Nephron (organoid): ENCODE results near the gene KRT36.

Experiments
- H3K27ac Mint-ChIP-seq, 3 experiments: 2 replicates each; pipeline ENCODE4 v1.8.0; 2020; ENCODE audit warnings: mixed read lengths in 3 of 3, mild to moderate bottlenecking in 2 of 3, moderate library complexity in 1 of 3
- H3K27me3 Mint-ChIP-seq: 2 replicates; pipeline ENCODE4 v1.8.0; 2021; ENCODE audit warnings: low read depth, mild to moderate bottlenecking, moderate library complexity, mixed read lengths
- H3K36me3 Mint-ChIP-seq: 2 replicates; pipeline ENCODE4 v1.8.0; 2020; ENCODE audit warnings: low read depth, mixed read lengths
- H3K4me1 Mint-ChIP-seq: 2 replicates; pipeline ENCODE4 v1.8.0; 2020; ENCODE audit warnings: mixed read lengths
- H3K4me3 Mint-ChIP-seq, 3 experiments: 2 replicates each; pipeline ENCODE4 v1.8.0; 2020; ENCODE audit warnings: mild to moderate bottlenecking in 3 of 3, mixed read lengths in 3 of 3, moderate library complexity in 2 of 3
- H3K9me3 Mint-ChIP-seq: 2 replicates; pipeline ENCODE4 v1.8.0; 2020; ENCODE audit warnings: mixed read lengths
- CTCF ChIP-seq, 3 experiments: fragments of 200-600 bp; sonication (generic); IDR thresholded peaks; one replicate each; pipeline ENCODE4 v1.5.0; 2021; ENCODE audit warnings: antibody characterized with exemption in 3 of 3; ENCODE audit not compliant: unreplicated experiment in 3 of 3

Gene KRT36

GRCh38 chr17:41464173-41464572, 25.5 kb downstream of the KRT36 start:
- TF ChIP-seq CTCF (IDR thresholded peaks at IDR 0.05; ENCODE audit: unreplicated experiment in 3 of 3) = no peak
- Mint-ChIP-seq H3K27me3 (peaks cover 27% of the 10 kb centered on the region), H3K36me3 (no peaks in the 10 kb centered on the region), H3K4me3 (no peak overlapping the region), H3K4me1 (no peaks in the 10 kb centered on the region), H3K9me3 (peaks cover 11% of the 10 kb centered on the region), H3K27ac (no peak overlapping the region)

GRCh38 chr17:41463746-41464145, 26.0 kb downstream of the KRT36 start:
- H3K9me3 Mint-ChIP-seq = peaks cover 11% of the 10 kb centered on the region
- no peak overlapping the region for H3K4me3 Mint-ChIP-seq
- H3K27me3 Mint-ChIP-seq = peaks cover 27% of the 10 kb centered on the region
- no peak for TF ChIP-seq CTCF (IDR thresholded peaks at IDR 0.05; ENCODE audit: unreplicated experiment in 3 of 3)
- no peak overlapping the region for H3K27ac Mint-ChIP-seq
- H3K4me1 Mint-ChIP-seq = no peaks in the 10 kb centered on the region
- no peaks in the 10 kb centered on the region for H3K36me3 Mint-ChIP-seq

- Mint-ChIP-seq H3K9me3 (peaks cover 2% of the 10 kb centered on the region), H3K27ac (no peak overlapping the region), H3K4me3 (no peak overlapping the region), H3K36me3 (no peaks in the 10 kb centered on the region), H3K4me1 (no peaks in the 10 kb centered on the region), H3K27me3 (peaks cover 26% of the 10 kb centered on the region)
- no peak for TF ChIP-seq CTCF (IDR thresholded peaks at IDR 0.05; ENCODE audit: unreplicated experiment in 3 of 3)
Observed at GRCh38 chr17:41462705-41463104, 27.0 kb downstream of the KRT36 start.

- TF ChIP-seq CTCF (IDR thresholded peaks at IDR 0.05; ENCODE audit: unreplicated experiment in 3 of 3) = no peak
- Mint-ChIP-seq H3K36me3 (no peaks in the 10 kb centered on the region), H3K9me3 (no peaks in the 10 kb centered on the region)
Observed at GRCh38 chr17:41457676-41458075, 32.0 kb downstream of the KRT36 start.

GRCh38 chr17:41456204-41456603, 33.5 kb downstream of the KRT36 start:
- Mint-ChIP-seq H3K9me3 (peaks cover 6% of the 10 kb centered on the region), H3K36me3 (no peaks in the 10 kb centered on the region), H3K27ac (no peak overlapping the region), H3K27me3 (peaks cover 8% of the 10 kb centered on the region), H3K4me3 (no peak overlapping the region), H3K4me1 (no peaks in the 10 kb centered on the region)
- no peak for TF ChIP-seq CTCF (IDR thresholded peaks at IDR 0.05; ENCODE audit: unreplicated experiment in 3 of 3)

More at GRCh38 chr17:41457676-41458075, 32.0 kb downstream of the KRT36 start:
- peaks cover 14% of the 10 kb centered on the region for H3K27me3 Mint-ChIP-seq
- no peak overlapping the region for H3K27ac Mint-ChIP-seq
- no peak overlapping the region for H3K4me3 Mint-ChIP-seq
- H3K4me1 Mint-ChIP-seq = no peaks in the 10 kb centered on the region

- no peaks in the 10 kb centered on the region for H3K36me3 Mint-ChIP-seq
- H3K9me3 Mint-ChIP-seq = peaks cover 9% of the 10 kb centered on the region
- peaks cover 8% of the 10 kb centered on the region for H3K27me3 Mint-ChIP-seq
- no peak overlapping the region for H3K27ac Mint-ChIP-seq
- H3K4me1 Mint-ChIP-seq = no peaks in the 10 kb centered on the region
- no peak for TF ChIP-seq CTCF (IDR thresholded peaks at IDR 0.05; ENCODE audit: unreplicated experiment in 3 of 3)
- no peak overlapping the region for H3K4me3 Mint-ChIP-seq
Observed at GRCh38 chr17:41455236-41455635, 34.5 kb downstream of the KRT36 start.
